ENCODE data around the gene PROSER2. TPM values are rescaled to one million over a fixed set of nuclear protein-coding genes. Genes with fewer than 3 reads are reported as not detected.

The PROSER2 gene
- total RNA-seq, 2 experiments from 2014 or later: 0.24 to 0.31 TPM

- DNase-seq: no peak
- H3K27ac Mint-ChIP-seq: no peak overlapping the region
- intact Hi-C loops (cut with micrococcal nuclease): no loop called here
- ChIA-PET CTCF (no interaction called here), POLR2A (no interaction called here)
- no peaks in the 10 kb centered on the region for H3K36me3 Mint-ChIP-seq
- no peaks in the 10 kb centered on the region for H3K27me3 Mint-ChIP-seq
- H3K4me1 Mint-ChIP-seq (ENCODE audit: low read depth): no peaks in the 10 kb centered on the region
- no peak overlapping the region for H3K4me3 Mint-ChIP-seq
- no peaks in the 10 kb centered on the region for H3K9me3 Mint-ChIP-seq
Observed at GRCh38 chr10:11898372-11899066, 75.4 kb downstream of the PROSER2 start.

GRCh38 chr10:11899067-11899876 lies 76.1 kb downstream of the PROSER2 start:
- no peak overlapping the region for H3K4me3 Mint-ChIP-seq
- no peak overlapping the region for H3K27ac Mint-ChIP-seq
- no peaks in the 10 kb centered on the region for H3K27me3 Mint-ChIP-seq
- intact Hi-C loops (cut with micrococcal nuclease): no loop called here
- ChIA-PET CTCF (no interaction called here), POLR2A (no interaction called here)
- H3K36me3 Mint-ChIP-seq: no peaks in the 10 kb centered on the region
- no peak for DNase-seq
- no peaks in the 10 kb centered on the region for H3K9me3 Mint-ChIP-seq
- H3K4me1 Mint-ChIP-seq (ENCODE audit: low read depth): no peaks in the 10 kb centered on the region

GRCh38 chr10:11901036-11901301 lies 77.8 kb downstream of the PROSER2 start:
- no peaks in the 10 kb centered on the region for H3K4me1 Mint-ChIP-seq (ENCODE audit: low read depth)
- H3K4me3 Mint-ChIP-seq: no peak overlapping the region
- no peaks in the 10 kb centered on the region for H3K9me3 Mint-ChIP-seq
- intact Hi-C loops (cut with micrococcal nuclease): no loop called here
- CTCF ChIA-PET: no interaction called here
- H3K27ac Mint-ChIP-seq: no peak overlapping the region
- no peaks in the 10 kb centered on the region for H3K36me3 Mint-ChIP-seq
- POLR2A ChIA-PET: no interaction called here
- DNase-seq: no peak
- no peaks in the 10 kb centered on the region for H3K27me3 Mint-ChIP-seq

- ChIA-PET POLR2A (no interaction called here), CTCF (no interaction called here)
- Mint-ChIP-seq H3K36me3 (no peaks in the 10 kb centered on the region), H3K9me3 (no peaks in the 10 kb centered on the region), H3K27me3 (no peaks in the 10 kb centered on the region), H3K4me3 (no peak overlapping the region), H3K4me1 (ENCODE audit: low read depth) (no peaks in the 10 kb centered on the region), H3K27ac (no peak overlapping the region)
- intact Hi-C loops (cut with micrococcal nuclease): no loop called here
- no peak for DNase-seq
Observed at GRCh38 chr10:11901454-11901832, 78.3 kb downstream of the PROSER2 start.

- POLR2A ChIA-PET: no interaction called here
- H3K9me3 Mint-ChIP-seq: no peaks in the 10 kb centered on the region
- no peak for DNase-seq
- no peaks in the 10 kb centered on the region for H3K36me3 Mint-ChIP-seq
- H3K27ac Mint-ChIP-seq: no peak overlapping the region
- no peak overlapping the region for H3K4me3 Mint-ChIP-seq
- intact Hi-C loops (cut with micrococcal nuclease): no loop called here
- CTCF ChIA-PET: no interaction called here
- no peaks in the 10 kb centered on the region for H3K4me1 Mint-ChIP-seq (ENCODE audit: low read depth)
- H3K27me3 Mint-ChIP-seq: no peaks in the 10 kb centered on the region
Observed at GRCh38 chr10:11901833-11902475, 78.8 kb downstream of the PROSER2 start.

GRCh38 chr10:11902646-11903045 lies 79.5 kb downstream of the PROSER2 start:
- H3K27me3 Mint-ChIP-seq: no peaks in the 10 kb centered on the region
- no peak for DNase-seq
- intact Hi-C loops (cut with micrococcal nuclease): no loop called here
- H3K36me3 Mint-ChIP-seq: no peaks in the 10 kb centered on the region
- no peak overlapping the region for H3K27ac Mint-ChIP-seq
- no peaks in the 10 kb centered on the region for H3K4me1 Mint-ChIP-seq (ENCODE audit: low read depth)
- ChIA-PET CTCF (no interaction called here), POLR2A (no interaction called here)
- H3K4me3 Mint-ChIP-seq: no peak overlapping the region
- no peaks in the 10 kb centered on the region for H3K9me3 Mint-ChIP-seq

- Mint-ChIP-seq H3K4me3 (no peak overlapping the region), H3K9me3 (no peaks in the 10 kb centered on the region), H3K4me1 (ENCODE audit: low read depth) (no peaks in the 10 kb centered on the region), H3K36me3 (no peaks in the 10 kb centered on the region), H3K27me3 (peaks cover 2% of the 10 kb centered on the region), H3K27ac (no peak overlapping the region)
- POLR2A ChIA-PET: no interaction called here
- intact Hi-C loops (cut with micrococcal nuclease): no loop called here
- CTCF ChIA-PET: no interaction called here
- no peak for DNase-seq
Observed at GRCh38 chr10:11906714-11907113, 83.6 kb downstream of the PROSER2 start.

GRCh38 chr10:11907914-11908313 lies 84.8 kb downstream of the PROSER2 start:
- Mint-ChIP-seq H3K27me3 (peaks cover 2% of the 10 kb centered on the region), H3K4me1 (ENCODE audit: low read depth) (no peaks in the 10 kb centered on the region), H3K36me3 (no peaks in the 10 kb centered on the region), H3K9me3 (no peaks in the 10 kb centered on the region), H3K4me3 (no peak overlapping the region), H3K27ac (no peak overlapping the region)
- intact Hi-C loops (cut with micrococcal nuclease): no loop called here
- DNase-seq: no peak
- CTCF ChIA-PET: no interaction called here
- POLR2A ChIA-PET: no interaction called here

- CTCF ChIA-PET: interaction anchor here (0.6 kb wide), 1 partner anchor 860 kb away, joined by 5 read pairs; no protein-coding TSS in a partner anchor
- no peak for DNase-seq
- POLR2A ChIA-PET: no interaction called here
Observed at GRCh38 chr10:11908536-11908935, 85.4 kb downstream of the PROSER2 start.

GRCh38 chr10:11908991-11909390 lies 85.8 kb downstream of the PROSER2 start:
- Mint-ChIP-seq H3K4me3 (no peak overlapping the region), H3K36me3 (no peaks in the 10 kb centered on the region)
- POLR2A ChIA-PET: no interaction called here

More at GRCh38 chr10:11908536-11908935, 85.4 kb downstream of the PROSER2 start:
- intact Hi-C loops (cut with micrococcal nuclease): no loop called here
- no peaks in the 10 kb centered on the region for H3K4me1 Mint-ChIP-seq (ENCODE audit: low read depth)
- H3K9me3 Mint-ChIP-seq: no peaks in the 10 kb centered on the region
- no peaks in the 10 kb centered on the region for H3K36me3 Mint-ChIP-seq
- no peak overlapping the region for H3K4me3 Mint-ChIP-seq
- H3K27me3 Mint-ChIP-seq: peaks cover 2% of the 10 kb centered on the region
- no peak overlapping the region for H3K27ac Mint-ChIP-seq

GRCh38 chr10:11909618-11910017 lies 86.5 kb downstream of the PROSER2 start:
- Mint-ChIP-seq H3K27ac (no peak overlapping the region), H3K4me1 (ENCODE audit: low read depth) (no peaks in the 10 kb centered on the region), H3K4me3 (no peak overlapping the region), H3K9me3 (no peaks in the 10 kb centered on the region), H3K36me3 (no peaks in the 10 kb centered on the region), H3K27me3 (peaks cover 2% of the 10 kb centered on the region)
- DNase-seq: no peak
- ChIA-PET POLR2A (no interaction called here), CTCF (no interaction called here)
- intact Hi-C loops (cut with micrococcal nuclease): no loop called here

More at GRCh38 chr10:11908991-11909390, 85.8 kb downstream of the PROSER2 start:
- intact Hi-C loops (cut with micrococcal nuclease): no loop called here
- H3K27me3 Mint-ChIP-seq: peaks cover 2% of the 10 kb centered on the region
- CTCF ChIA-PET: no interaction called here
- no peak for DNase-seq
- no peak overlapping the region for H3K27ac Mint-ChIP-seq
- H3K4me1 Mint-ChIP-seq (ENCODE audit: low read depth): no peaks in the 10 kb centered on the region
- no peaks in the 10 kb centered on the region for H3K9me3 Mint-ChIP-seq

GRCh38 chr10:11910102-11910501 lies 86.9 kb downstream of the PROSER2 start:
- H3K9me3 Mint-ChIP-seq: no peaks in the 10 kb centered on the region
- peaks cover 2% of the 10 kb centered on the region for H3K27me3 Mint-ChIP-seq
- POLR2A ChIA-PET: no interaction called here

More at GRCh38 chr10:11910102-11910501, 86.9 kb downstream of the PROSER2 start:
- Mint-ChIP-seq H3K4me1 (ENCODE audit: low read depth) (no peaks in the 10 kb centered on the region), H3K36me3 (no peaks in the 10 kb centered on the region), H3K4me3 (no peak overlapping the region), H3K27ac (no peak overlapping the region)
- no peak for DNase-seq
- CTCF ChIA-PET: no interaction called here
- intact Hi-C loops (cut with micrococcal nuclease): no loop called here
